GM12873 (cell line): Measurements from ENCODE around the gene IGSF8.

Experiments
- TF ChIP-seq, protein P1 (sequence below): IDR thresholded peaks from 2 replicates; pipeline ENCODE4 v1.5.1; 2012; ENCODE audit warnings: low read depth, mild to moderate bottlenecking, moderate library complexity, low read length, control low read depth; ENCODE audit not compliant: insufficient read depth; ENCODE audit errors: missing control alignments

IGSF8 gene

DNA sequence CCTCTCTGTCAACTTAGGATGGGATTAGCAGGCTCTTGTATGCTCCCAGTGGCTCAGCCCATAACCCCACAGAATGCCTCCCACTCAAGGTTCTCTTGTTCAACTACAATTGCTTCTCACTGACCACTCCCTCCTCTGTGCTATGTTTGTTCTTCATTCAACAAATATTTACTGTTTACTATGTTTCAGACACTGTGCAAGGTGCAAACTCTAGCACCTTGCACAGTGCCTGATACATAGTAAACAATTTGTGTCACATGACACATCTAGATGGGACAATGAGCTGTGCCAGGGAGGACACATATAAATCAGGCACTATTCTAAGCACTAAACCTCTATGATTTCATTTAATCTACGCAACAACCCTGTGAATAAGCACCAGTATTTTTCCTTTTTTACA, 32.5 kb upstream of the IGSF8 start:
- TF ChIP-seq, protein P1, sequence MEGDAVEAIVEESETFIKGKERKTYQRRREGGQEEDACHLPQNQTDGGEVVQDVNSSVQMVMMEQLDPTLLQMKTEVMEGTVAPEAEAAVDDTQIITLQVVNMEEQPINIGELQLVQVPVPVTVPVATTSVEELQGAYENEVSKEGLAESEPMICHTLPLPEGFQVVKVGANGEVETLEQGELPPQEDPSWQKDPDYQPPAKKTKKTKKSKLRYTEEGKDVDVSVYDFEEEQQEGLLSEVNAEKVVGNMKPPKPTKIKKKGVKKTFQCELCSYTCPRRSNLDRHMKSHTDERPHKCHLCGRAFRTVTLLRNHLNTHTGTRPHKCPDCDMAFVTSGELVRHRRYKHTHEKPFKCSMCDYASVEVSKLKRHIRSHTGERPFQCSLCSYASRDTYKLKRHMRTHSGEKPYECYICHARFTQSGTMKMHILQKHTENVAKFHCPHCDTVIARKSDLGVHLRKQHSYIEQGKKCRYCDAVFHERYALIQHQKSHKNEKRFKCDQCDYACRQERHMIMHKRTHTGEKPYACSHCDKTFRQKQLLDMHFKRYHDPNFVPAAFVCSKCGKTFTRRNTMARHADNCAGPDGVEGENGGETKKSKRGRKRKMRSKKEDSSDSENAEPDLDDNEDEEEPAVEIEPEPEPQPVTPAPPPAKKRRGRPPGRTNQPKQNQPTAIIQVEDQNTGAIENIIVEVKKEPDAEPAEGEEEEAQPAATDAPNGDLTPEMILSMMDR, result no peak

DNA sequence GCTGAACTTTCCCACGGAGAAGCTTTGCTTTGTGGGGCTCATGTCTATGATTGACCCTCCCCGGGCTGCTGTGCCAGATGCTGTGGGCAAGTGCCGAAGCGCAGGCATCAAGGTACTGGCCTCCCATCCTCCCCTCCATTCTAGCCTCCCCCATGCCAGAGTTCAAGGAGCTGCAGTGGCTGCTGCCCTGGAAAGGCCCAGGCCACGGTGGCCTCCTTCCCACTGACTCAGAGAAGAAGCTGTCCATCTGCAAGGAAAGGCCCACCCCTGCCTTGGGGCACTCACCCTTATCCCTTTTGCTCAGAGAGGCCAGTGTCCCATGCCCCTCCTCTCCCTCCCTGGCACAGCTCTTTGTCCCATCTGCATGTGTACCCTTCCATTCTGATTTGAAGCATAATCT, 32.1 kb upstream of the IGSF8 start:
- TF ChIP-seq, protein P1, result no peak

DNA sequence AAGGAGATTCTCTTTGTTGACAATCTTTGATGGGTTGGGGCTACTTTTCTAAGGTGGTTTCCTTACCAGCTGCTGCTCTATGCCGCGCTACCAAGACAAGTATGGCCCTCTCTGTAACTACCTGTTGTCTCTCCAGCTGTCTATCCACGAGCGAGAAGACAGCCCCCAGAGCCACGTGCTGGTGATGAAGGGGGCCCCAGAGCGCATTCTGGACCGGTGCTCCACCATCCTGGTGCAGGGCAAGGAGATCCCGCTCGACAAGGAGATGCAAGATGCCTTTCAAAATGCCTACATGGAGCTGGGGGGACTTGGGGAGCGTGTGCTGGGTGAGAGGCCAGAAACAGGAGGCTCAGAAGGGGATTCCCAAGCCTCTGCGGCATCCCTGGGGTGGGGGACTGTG, 31.5 kb upstream of the IGSF8 start:
- TF ChIP-seq, protein P1, result no peak

DNA sequence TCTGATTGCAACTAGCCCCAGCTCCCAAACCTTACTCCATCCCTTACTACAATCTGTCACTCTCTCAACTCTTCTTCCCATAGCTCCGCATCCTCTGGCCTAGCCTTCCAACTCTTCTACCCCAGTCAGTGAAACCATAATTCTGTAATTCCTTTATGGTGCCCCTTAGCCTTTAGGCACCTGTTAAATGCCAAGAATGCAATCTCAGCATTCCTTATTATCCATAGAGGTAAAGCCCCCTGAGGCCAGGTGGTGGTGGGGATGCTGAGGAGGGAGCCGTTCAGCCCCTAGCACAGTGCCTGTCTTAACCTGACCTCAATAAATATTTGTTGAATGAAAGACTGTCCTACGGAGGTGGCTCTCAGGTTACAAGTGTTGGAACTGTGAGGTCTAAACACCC, 31.1 kb upstream of the IGSF8 start:
- TF ChIP-seq, protein P1, result no peak

DNA sequence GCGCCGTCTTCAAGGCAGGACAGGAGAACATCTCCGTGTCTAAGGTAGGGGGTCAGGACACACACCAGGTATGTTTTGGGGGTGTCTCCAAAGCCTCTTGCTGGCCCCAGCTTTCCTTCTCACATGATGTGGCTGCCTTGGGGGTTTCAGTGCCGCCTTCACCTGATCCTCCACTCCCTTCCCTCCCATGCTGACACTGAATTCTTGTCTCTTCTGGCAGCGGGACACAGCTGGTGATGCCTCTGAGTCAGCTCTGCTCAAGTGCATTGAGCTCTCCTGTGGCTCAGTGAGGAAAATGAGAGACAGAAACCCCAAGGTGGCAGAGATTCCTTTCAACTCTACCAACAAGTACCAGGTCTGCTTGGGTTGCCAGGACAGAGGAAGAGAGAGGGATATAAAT, 30.6 kb upstream of the IGSF8 start:
- TF ChIP-seq, protein P1, result no peak

DNA sequence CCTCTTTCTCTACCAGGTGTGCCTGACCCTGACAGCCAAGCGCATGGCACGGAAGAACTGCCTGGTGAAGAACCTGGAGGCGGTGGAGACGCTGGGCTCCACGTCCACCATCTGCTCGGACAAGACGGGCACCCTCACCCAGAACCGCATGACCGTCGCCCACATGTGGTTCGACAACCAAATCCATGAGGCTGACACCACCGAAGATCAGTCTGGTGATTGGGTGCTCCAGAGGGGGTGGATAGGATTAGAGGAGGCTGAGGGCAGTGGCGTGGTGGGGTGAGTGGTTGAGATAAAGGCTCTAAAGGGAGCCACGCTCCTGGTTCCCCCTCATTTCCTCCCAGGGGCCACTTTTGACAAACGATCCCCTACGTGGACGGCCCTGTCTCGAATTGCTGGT, 30.2 kb upstream of the IGSF8 start:
- TF ChIP-seq, protein P1, result no peak

DNA sequence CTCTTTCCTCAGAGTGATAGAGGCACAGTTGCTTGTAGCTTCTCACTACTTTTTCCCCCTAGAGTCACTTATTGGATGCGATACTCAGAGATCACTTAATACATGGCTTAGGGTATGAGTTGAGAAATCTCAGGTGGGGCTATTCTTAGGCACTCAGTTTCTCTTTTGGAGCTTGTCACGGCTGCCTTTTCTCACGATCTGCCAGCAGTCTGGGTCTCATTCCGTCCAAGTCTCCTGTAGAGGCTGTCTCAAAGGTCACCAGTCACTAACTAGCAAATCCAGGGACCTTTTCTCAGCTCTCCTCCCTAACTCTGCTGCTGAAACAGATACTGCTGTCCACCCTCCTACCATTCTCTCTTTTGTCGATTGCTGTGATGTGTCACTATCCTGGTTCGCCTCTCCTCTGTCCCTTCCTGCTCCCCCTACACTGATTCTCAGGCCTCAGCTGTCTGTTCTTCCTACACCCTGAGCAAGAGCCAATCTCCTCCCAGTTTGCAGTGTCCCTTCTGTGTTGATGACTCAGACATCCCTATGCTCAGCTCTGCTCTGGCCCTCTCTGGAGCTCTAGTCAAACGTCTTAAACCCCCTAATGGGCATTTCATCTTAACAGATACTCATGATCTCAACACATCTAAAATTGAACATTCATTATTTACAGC, 29.6 kb upstream of the IGSF8 start:
- TF ChIP-seq, protein P1, result no peak
